OCI-LY3 (cell line): ENCODE measurements around the gene HIVEP3.

ENCODE experiments used
- H2AFZ ChIP-seq: fragments of 200-600, 300-600 bp; shearing (Covaris generic); 2 replicates; pipeline ENCODE4 v1.6.0; 2014; ENCODE audit warnings: antibody characterized with exemption, low read depth, low read length
- H3K27ac ChIP-seq: fragments of 200-600, 300-600 bp; sonication (generic); 2 replicates; pipeline ENCODE4 v1.5.1; 2014; ENCODE audit warnings: mild to moderate bottlenecking, low read length, moderate library complexity, mixed read lengths
- H3K27me3 ChIP-seq: fragments of 200-600, 300-600 bp; sonication (generic); 2 replicates; pipeline ENCODE4 v1.6.1; 2014; ENCODE audit warnings: low read depth, low read length, mixed read lengths
- H3K36me3 ChIP-seq: fragments of 200-600, 300-600 bp; sonication (generic); replicated peaks from 2 replicates; pipeline ENCODE3; 2014; ENCODE audit warnings: low read depth, low read length, mixed read lengths
- H3K4me1 ChIP-seq: fragments of 300-600, 200-600 bp; sonication (generic); 2 replicates; pipeline ENCODE4 v1.6.1; 2014; ENCODE audit warnings: low read length, mixed read lengths
- H3K4me2 ChIP-seq: fragments of 200-600, 300-600 bp; sonication (generic); 2 replicates; pipeline ENCODE4 v1.6.1; 2014; ENCODE audit warnings: low read length, mixed read lengths
- H3K4me3 ChIP-seq: fragments of 300-600, 200-600 bp; sonication (generic); 2 replicates; pipeline ENCODE4 v1.5.1; 2014; ENCODE audit warnings: antibody characterized with exemption, mild to moderate bottlenecking, low read length, moderate library complexity
- H3K79me2 ChIP-seq: fragments of 300-600, 200-600 bp; shearing (Covaris generic); 2 replicates; pipeline ENCODE4 v1.6.1; 2014; ENCODE audit warnings: mild to moderate bottlenecking, low read length, mixed read lengths
- H3K9ac ChIP-seq: fragments of 300-600, 200-600 bp; shearing (Covaris generic); 2 replicates; pipeline ENCODE4 v1.6.0; 2014; ENCODE audit warnings: mild to moderate bottlenecking, low read length, moderate library complexity
- H3K9me3 ChIP-seq: fragments of 200-600, 300-600 bp; shearing (Covaris generic); 2 replicates; pipeline ENCODE4 v1.6.1; 2014; ENCODE audit warnings: low read length, mixed read lengths; ENCODE audit not compliant: insufficient read depth
- H4K20me1 ChIP-seq: fragments of 200-600, 300-600 bp; sonication (generic); 2 replicates; pipeline ENCODE4 v1.6.1; 2016; ENCODE audit warnings: low read length, mixed read lengths; ENCODE audit not compliant: insufficient read depth
- CTCF ChIP-seq: fragments of 200-600, 300-600 bp; sonication (generic); IDR thresholded peaks from 2 replicates; pipeline ENCODE4 v1.5.1; 2014; ENCODE audit warnings: antibody characterized with exemption, low read length, low read depth
- EZH2phosphoT487 ChIP-seq: fragments of 200-600 bp; shearing (Covaris generic); IDR thresholded peaks from 2 replicates; pipeline ENCODE4 v1.6.1; 2018; ENCODE audit warnings: antibody characterized with exemption, mixed run types, low read depth

The HIVEP3 gene

GRCh38 chr1:41890825-41891198 lies 27.9 kb downstream of the HIVEP3 start:
- no peak overlapping the region for H2AFZ ChIP-seq
- peak overlapping the region; percentile 98 for H3K4me2 ChIP-seq
- H4K20me1 ChIP-seq = no peaks in the 10 kb centered on the region
- H3K27me3 ChIP-seq = no peaks in the 10 kb centered on the region
- H3K4me3 ChIP-seq = peak overlapping the region; percentile 77
- TF ChIP-seq CTCF = no peak
- TF ChIP-seq EZH2phosphoT487 = no peak
- peak overlapping the region; percentile 63; the same call in 1 of the 2 replicates for H3K9ac ChIP-seq
- H3K36me3 ChIP-seq = no peaks in the 10 kb centered on the region
- H3K4me1 ChIP-seq = peaks cover 35% of the 10 kb centered on the region
- no peaks in the 10 kb centered on the region for H3K9me3 ChIP-seq
- H3K27ac ChIP-seq = peak overlapping the region; percentile 44
- peaks cover 53% of the 10 kb centered on the region for H3K79me2 ChIP-seq

GRCh38 chr1:41889506-41890414 lies 29.0 kb downstream of the HIVEP3 start:
- H3K9ac ChIP-seq = no peak overlapping the region
- H3K79me2 ChIP-seq = peaks cover 53% of the 10 kb centered on the region
- no peak for TF ChIP-seq EZH2phosphoT487
- no peak overlapping the region for H3K27ac ChIP-seq
- no peaks in the 10 kb centered on the region for H3K9me3 ChIP-seq
- no peak overlapping the region for H3K4me2 ChIP-seq
- H3K4me1 ChIP-seq = peaks cover 29% of the 10 kb centered on the region
- H4K20me1 ChIP-seq = no peaks in the 10 kb centered on the region
- no peaks in the 10 kb centered on the region for H3K36me3 ChIP-seq
- H3K4me3 ChIP-seq = no peak overlapping the region
- no peaks in the 10 kb centered on the region for H3K27me3 ChIP-seq
- no peak overlapping the region for H2AFZ ChIP-seq

GRCh38 chr1:41888756-41889155 lies 30.0 kb downstream of the HIVEP3 start:
- Histone ChIP-seq H3K36me3 (no peaks in the 10 kb centered on the region), H3K9ac (no peak overlapping the region), H3K79me2 (peaks cover 48% of the 10 kb centered on the region), H3K9me3 (no peaks in the 10 kb centered on the region), H3K4me3 (no peak overlapping the region), H2AFZ (no peak overlapping the region), H3K4me1 (peaks cover 20% of the 10 kb centered on the region), H4K20me1 (no peaks in the 10 kb centered on the region), H3K27ac (no peak overlapping the region), H3K27me3 (no peaks in the 10 kb centered on the region), H3K4me2 (no peak overlapping the region)
- TF ChIP-seq CTCF = no peak
- no peak for TF ChIP-seq EZH2phosphoT487

GRCh38 chr1:41887365-41887764 lies 31.4 kb downstream of the HIVEP3 start:
- no peaks in the 10 kb centered on the region for H4K20me1 ChIP-seq
- H3K4me2 ChIP-seq = no peak overlapping the region
- no peak overlapping the region for H3K27ac ChIP-seq
- H3K9me3 ChIP-seq = no peaks in the 10 kb centered on the region
- no peak overlapping the region for H2AFZ ChIP-seq
- TF ChIP-seq EZH2phosphoT487 (no peak), CTCF (no peak)
- H3K4me1 ChIP-seq = peaks cover 21% of the 10 kb centered on the region
- no peaks in the 10 kb centered on the region for H3K36me3 ChIP-seq
- peaks cover 38% of the 10 kb centered on the region for H3K79me2 ChIP-seq
- no peak overlapping the region for H3K4me3 ChIP-seq
- no peak overlapping the region for H3K9ac ChIP-seq
- H3K27me3 ChIP-seq = no peaks in the 10 kb centered on the region
